OCI-LY1 (cell line): ENCODE results near the gene ZNF341.

Experiments used
- H2AFZ ChIP-seq: fragments of 200-600 bp; sonication (generic), shearing (Covaris generic); 2 replicates; pipeline ENCODE4 v1.6.0; 2014; ENCODE audit warnings: antibody characterized with exemption, mild to moderate bottlenecking, low read length
- H3F3A ChIP-seq: fragments of 200-600 bp; sonication (generic), shearing (Covaris generic); 2 replicates; pipeline ENCODE4 v1.6.0; 2014; ENCODE audit warnings: mild to moderate bottlenecking, antibody characterized with exemption, low read length, moderate library complexity; ENCODE audit not compliant: insufficient read depth
- H3K27ac ChIP-seq: fragments of 200-600 bp; sonication (generic); 2 replicates; pipeline ENCODE4 v1.5.1; 2014; ENCODE audit warnings: low read length, mixed run types, mild to moderate bottlenecking, low read depth; ENCODE audit not compliant: poor library complexity, severe bottlenecking
- H3K27me3 ChIP-seq: fragments of 200-600 bp; sonication (generic); 2 replicates; pipeline ENCODE4 v1.6.0; 2014; ENCODE audit warnings: antibody characterized with exemption, mild to moderate bottlenecking, low read length, moderate library complexity; ENCODE audit not compliant: insufficient read depth
- H3K36me3 ChIP-seq: fragments of 200-600 bp; sonication (generic); 2 replicates; pipeline ENCODE4 v1.6.1; 2014; ENCODE audit warnings: mild to moderate bottlenecking, antibody characterized with exemption, low read length, moderate library complexity, mixed read lengths; ENCODE audit not compliant: insufficient read depth
- H3K4me1 ChIP-seq: fragments of 200-600 bp; sonication (generic); 2 replicates; pipeline ENCODE4 v1.5.1; 2014; ENCODE audit warnings: mild to moderate bottlenecking, low read length, moderate library complexity; ENCODE audit not compliant: insufficient read depth, severe bottlenecking
- H3K4me2 ChIP-seq: fragments of 200-600 bp; sonication (generic), shearing (Covaris generic); 2 replicates; pipeline ENCODE4 v1.6.1; 2014; ENCODE audit warnings: low read length
- H3K4me3 ChIP-seq: fragments of 200-600 bp; sonication (generic); 2 replicates; pipeline ENCODE4 v1.5.1; 2014; ENCODE audit warnings: low read length, low read depth, mild to moderate bottlenecking, mixed read lengths; ENCODE audit not compliant: poor library complexity, severe bottlenecking
- H3K79me2 ChIP-seq: fragments of 200-600 bp; shearing (Covaris generic); 2 replicates; pipeline ENCODE4 v1.6.1; 2016; ENCODE audit warnings: mixed run types, low read length, mixed read lengths; ENCODE audit not compliant: insufficient read depth
- H3K9ac ChIP-seq: fragments of 200-600 bp; sonication (generic), shearing (Covaris generic); 2 replicates; pipeline ENCODE4 v1.6.1; 2014; ENCODE audit warnings: mild to moderate bottlenecking, low read length, mixed read lengths
- H3K9me2 ChIP-seq: fragments of 200-600 bp; sonication (generic), shearing (Covaris generic); 2 replicates; pipeline ENCODE4 v1.6.1; 2014; ENCODE audit warnings: low read depth, mild to moderate bottlenecking, low read length, mixed read lengths
- H3K9me3 ChIP-seq: fragments of 200-600 bp; shearing (Covaris generic); 2 replicates; pipeline ENCODE4 v1.6.1; 2014; ENCODE audit warnings: low read length, mixed read lengths
- H4K20me1 ChIP-seq: fragments of 200-600 bp; sonication (generic), shearing (Covaris generic); 2 replicates; pipeline ENCODE4 v1.6.0; 2016; ENCODE audit warnings: mild to moderate bottlenecking, low read length; ENCODE audit not compliant: insufficient read depth
- CTCF ChIP-seq: fragments of 200-600 bp; sonication (generic), shearing (Covaris generic); IDR thresholded peaks from 2 replicates; pipeline ENCODE4 v1.5.1; 2017; ENCODE audit warnings: mild to moderate bottlenecking, antibody characterized with exemption, low read length, moderate library complexity, mixed read lengths
- EZH2 ChIP-seq: fragments of 200-600 bp; sonication (generic), shearing (Covaris generic); IDR thresholded peaks from 2 replicates; pipeline ENCODE4 v1.8.0; 2017; ENCODE audit warnings: borderline replicate concordance, mixed run types, mild to moderate bottlenecking, antibody characterized with exemption, low read length, moderate library complexity, mixed read lengths

ZNF341 gene

GRCh38 chr20:33769043-33769442 is 37.2 kb downstream of the ZNF341 start:
- Histone ChIP-seq H2AFZ (no peak overlapping the region), H3K79me2 (no peaks in the 10 kb centered on the region), H3K27ac (no peak overlapping the region), H3K9me2 (no peaks in the 10 kb centered on the region), H3K4me1 (peaks cover 15% of the 10 kb centered on the region), H3K9ac (no peak overlapping the region), H3K36me3 (no peaks in the 10 kb centered on the region), H4K20me1 (no peaks in the 10 kb centered on the region), H3K4me3 (no peak overlapping the region), H3K4me2 (no peak overlapping the region), H3K9me3 (no peaks in the 10 kb centered on the region), H3F3A (no peaks in the 10 kb centered on the region), H3K27me3 (no peaks in the 10 kb centered on the region)
- TF ChIP-seq CTCF (no peak), EZH2 (no peak)

- no peak overlapping the region for H3K27ac ChIP-seq
- H3K36me3 ChIP-seq = no peaks in the 10 kb centered on the region
- no peak overlapping the region for H3K4me2 ChIP-seq
- H4K20me1 ChIP-seq = no peaks in the 10 kb centered on the region
- no peaks in the 10 kb centered on the region for H3K9me3 ChIP-seq
- no peaks in the 10 kb centered on the region for H3K9me2 ChIP-seq
- no peak overlapping the region for H3K9ac ChIP-seq
- H3K4me1 ChIP-seq = peaks cover 18% of the 10 kb centered on the region
- no peaks in the 10 kb centered on the region for H3K27me3 ChIP-seq
- H2AFZ ChIP-seq = no peak overlapping the region
- no peaks in the 10 kb centered on the region for H3F3A ChIP-seq
- TF ChIP-seq EZH2 = no peak
- no peak for TF ChIP-seq CTCF
- no peaks in the 10 kb centered on the region for H3K79me2 ChIP-seq
- H3K4me3 ChIP-seq = no peak overlapping the region
These were observed 38.2 kb downstream of the ZNF341 start for GRCh38 chr20:33770005-33770404.

- no peaks in the 10 kb centered on the region for H3K36me3 ChIP-seq
- TF ChIP-seq EZH2 (no peak), CTCF (no peak)
- no peaks in the 10 kb centered on the region for H3K9me3 ChIP-seq
These were observed 40.1 kb downstream of the ZNF341 start for GRCh38 chr20:33771938-33772337.

More at GRCh38 chr20:33771938-33772337, 40.1 kb downstream of the ZNF341 start:
- Histone ChIP-seq H4K20me1 (no peaks in the 10 kb centered on the region), H3K4me2 (no peak overlapping the region), H3K9me2 (no peaks in the 10 kb centered on the region), H3K79me2 (no peaks in the 10 kb centered on the region), H3K9ac (no peak overlapping the region), H2AFZ (no peak overlapping the region), H3K4me3 (no peak overlapping the region), H3F3A (no peaks in the 10 kb centered on the region), H3K27ac (no peak overlapping the region), H3K4me1 (peaks cover 18% of the 10 kb centered on the region), H3K27me3 (no peaks in the 10 kb centered on the region)
